ENCODE measurements around the gene FAM222A.

- no peak for TF ChIP-seq CTCF (IDR thresholded peaks at IDR 0.05; ENCODE audit: insufficient read depth, low read length, poor library complexity, severe bottlenecking)
- no peak for TF ChIP-seq EZH2phosphoT487 (conservative IDR thresholded peaks at IDR 0.05; ENCODE audit: low read length)
These were observed 27.1 kb upstream of the FAM222A start for GRCh38 chr12:109686523-109686922.

Measured in SU-DHL-6 (cell line).